Hematopoietic multipotent progenitor cell (in vitro differentiated cells): Measurements from ENCODE around the gene CEP152. TPM values are rescaled to one million over a fixed set of nuclear protein-coding genes. Genes with fewer than 3 reads are reported as not detected.
"Not testable (repeated sequence)": the region's sequence is repeated elsewhere in the genome, so short reads cannot be mapped to it uniquely, and the experiment has no call there.

Experiments
- DNase-seq, 3 donors: peaks; one replicate each; pipeline ENCODE4 v3.0.0-alpha.2; 2011 to 2015; ENCODE audit warnings: low read depth in 2 of 3, low spot score in 2 of 3
- total RNA-seq: library from RNA; depleted of rRNA; stranded (reverse); fragments of >200 nt; gene quantifications from one replicate; pipeline ENCODE4 v1.2.3, GENCODE V29; 2012

CEP152 gene, protein sequence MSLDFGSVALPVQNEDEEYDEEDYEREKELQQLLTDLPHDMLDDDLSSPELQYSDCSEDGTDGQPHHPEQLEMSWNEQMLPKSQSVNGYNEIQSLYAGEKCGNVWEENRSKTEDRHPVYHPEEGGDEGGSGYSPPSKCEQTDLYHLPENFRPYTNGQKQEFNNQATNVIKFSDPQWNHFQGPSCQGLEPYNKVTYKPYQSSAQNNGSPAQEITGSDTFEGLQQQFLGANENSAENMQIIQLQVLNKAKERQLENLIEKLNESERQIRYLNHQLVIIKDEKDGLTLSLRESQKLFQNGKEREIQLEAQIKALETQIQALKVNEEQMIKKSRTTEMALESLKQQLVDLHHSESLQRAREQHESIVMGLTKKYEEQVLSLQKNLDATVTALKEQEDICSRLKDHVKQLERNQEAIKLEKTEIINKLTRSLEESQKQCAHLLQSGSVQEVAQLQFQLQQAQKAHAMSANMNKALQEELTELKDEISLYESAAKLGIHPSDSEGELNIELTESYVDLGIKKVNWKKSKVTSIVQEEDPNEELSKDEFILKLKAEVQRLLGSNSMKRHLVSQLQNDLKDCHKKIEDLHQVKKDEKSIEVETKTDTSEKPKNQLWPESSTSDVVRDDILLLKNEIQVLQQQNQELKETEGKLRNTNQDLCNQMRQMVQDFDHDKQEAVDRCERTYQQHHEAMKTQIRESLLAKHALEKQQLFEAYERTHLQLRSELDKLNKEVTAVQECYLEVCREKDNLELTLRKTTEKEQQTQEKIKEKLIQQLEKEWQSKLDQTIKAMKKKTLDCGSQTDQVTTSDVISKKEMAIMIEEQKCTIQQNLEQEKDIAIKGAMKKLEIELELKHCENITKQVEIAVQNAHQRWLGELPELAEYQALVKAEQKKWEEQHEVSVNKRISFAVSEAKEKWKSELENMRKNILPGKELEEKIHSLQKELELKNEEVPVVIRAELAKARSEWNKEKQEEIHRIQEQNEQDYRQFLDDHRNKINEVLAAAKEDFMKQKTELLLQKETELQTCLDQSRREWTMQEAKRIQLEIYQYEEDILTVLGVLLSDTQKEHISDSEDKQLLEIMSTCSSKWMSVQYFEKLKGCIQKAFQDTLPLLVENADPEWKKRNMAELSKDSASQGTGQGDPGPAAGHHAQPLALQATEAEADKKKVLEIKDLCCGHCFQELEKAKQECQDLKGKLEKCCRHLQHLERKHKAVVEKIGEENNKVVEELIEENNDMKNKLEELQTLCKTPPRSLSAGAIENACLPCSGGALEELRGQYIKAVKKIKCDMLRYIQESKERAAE (N-terminal part only)
- total RNA-seq: 4.8 TPM

DNA sequence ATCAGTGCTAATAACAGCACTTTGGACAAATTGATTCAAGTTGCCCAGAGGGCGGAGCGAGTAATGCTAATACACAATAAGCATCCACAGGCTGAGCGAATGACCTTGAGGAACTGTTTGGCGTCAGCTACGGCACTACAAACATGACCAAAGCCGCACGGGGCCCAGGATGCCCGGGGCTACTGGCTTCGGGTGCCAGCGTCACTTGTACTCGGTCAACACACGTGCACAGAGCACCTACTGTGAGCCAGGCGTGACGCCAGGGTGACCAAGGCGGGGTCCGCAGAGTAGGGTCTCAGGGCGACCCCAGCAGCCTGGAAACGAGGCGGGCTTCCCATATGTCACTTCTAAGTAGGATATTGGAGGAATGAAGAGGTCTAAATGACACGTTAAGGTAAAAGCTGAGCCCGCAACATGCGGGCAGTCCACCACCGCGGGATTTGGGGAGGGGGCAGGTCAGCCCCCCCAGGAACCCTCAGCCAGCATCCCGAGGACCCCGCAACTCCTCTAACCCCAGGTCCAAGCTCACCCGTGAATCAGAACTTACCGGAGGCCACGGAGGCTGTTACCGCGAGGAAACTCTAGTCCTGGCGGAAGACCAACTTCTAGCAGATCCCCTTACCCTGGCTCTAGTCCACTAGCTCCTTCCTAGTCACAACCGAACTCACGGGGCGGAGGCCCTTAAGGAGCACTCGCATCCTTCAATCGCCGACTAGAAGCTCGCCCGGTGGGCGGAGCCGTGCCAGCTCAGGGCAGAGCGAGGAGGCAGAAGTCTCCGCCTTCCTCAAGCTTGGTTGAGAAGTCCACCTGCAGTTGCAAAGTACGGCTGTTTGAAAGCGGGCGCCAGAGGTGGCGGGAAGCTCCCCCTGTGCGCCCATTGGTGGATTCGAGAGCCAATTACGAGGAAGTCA, at the start of gene CEP152:
TSS of gene CEP152 (minus strand) at position 656 of the 911 bp plus-strand sequence. CDS start 5,420 bp downstream, outside the sequence.
- DNase-seq: peak; percentile 88 to 100 (median 99)

DNA sequence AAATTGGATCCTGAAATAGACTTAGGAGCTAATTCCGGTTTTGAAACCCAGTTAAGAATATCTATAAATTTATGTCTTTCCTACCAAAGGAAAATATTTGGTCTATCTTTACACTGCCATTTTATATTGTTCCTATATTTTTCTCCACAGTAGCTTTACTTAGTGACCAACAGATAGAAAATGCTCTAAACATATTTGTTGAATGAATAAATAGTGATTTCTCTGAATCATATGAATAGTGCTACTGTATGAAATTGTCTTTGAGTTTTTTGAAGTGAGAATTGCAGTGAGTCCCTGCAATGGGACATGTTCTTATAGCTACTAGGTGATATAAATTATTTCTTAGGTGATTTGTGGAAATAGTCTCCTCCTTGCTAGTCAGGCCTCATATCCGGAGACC, 48.6 kb upstream of the CEP152 start:
- DNase-seq: no peak

DNA sequence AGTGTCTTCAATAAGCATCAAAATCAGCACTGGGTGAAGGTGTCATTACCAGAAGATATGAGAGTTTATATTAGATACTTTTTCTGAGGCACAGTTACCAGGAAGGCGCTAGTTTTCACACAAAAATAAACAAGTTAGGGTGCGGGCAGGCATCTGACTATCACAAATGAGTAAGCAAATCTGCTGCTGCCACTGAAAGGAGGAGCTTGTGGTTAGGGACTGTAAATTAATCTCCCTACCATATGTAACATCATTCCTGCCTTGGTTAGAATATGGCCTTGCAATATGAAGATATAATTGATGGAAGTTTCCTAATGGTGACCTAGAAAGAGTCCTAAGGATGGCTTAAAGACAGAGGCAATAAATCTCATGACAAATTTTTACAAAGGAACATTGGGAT, 47.5 kb upstream of the CEP152 start:
- DNase-seq: peak in 2 of 3 donors; percentile 58 to 78

DNA sequence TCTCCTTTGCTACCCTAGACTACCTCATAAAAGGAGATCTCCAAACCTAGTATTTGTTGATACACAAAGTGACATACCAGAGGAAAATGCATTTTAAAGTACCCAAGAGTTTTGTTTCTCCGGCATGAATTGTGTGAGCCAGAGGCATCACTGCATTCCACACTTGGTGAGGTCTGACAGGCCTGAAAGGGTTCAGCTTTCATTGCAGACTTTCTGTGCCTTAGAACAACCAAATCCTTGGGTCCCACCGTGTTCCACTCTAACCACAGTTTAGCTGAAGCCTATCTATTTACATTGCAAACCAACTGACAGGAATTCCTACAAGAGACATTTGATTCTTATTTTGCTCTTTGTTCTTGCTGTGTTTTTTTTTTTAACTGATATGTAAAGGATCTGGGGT, 46.1 kb upstream of the CEP152 start:
- no peak for DNase-seq

DNA sequence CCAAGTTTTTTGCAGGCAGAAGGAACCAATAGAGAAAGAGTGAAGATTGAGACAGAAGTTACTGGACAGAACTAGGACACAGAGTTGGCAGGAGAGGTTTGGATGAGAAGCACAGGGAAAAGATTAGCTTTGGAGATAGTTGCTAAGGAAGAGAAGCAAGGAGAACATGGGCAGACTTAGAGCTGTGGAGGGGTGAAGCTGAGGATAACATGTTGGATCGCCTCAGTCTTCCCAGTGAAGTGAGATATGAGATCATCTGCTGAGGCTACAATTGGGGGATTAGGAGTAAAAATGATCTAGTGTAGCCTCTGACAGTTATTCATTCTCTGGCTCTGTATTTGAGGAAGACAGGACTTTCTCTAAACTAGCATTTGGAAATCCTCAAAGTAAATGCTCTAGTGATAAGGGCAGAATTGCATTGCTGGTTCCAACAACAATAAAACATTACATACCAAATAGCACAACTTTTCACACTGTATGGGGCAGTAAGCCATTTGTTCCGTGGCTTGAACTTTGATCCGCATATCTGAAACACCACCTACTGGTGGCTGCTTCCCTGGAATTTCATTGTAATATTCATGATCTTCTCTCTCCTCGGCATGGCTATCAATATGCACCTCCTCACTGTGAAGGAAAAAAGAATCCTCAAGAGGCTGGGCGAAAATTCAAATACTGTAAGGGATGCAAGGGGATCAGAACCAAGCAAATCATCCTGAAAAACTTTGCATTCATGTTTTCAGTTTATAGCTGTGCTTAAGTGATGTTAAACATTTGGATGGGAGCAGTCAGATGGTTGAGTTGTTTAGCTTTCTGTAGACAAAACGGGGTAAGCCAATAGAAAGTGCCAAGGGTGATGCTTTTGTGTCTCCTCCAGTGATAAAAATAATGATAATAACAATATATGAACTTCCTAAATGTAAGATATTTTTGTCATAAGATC, 44.9 kb upstream of the CEP152 start:
- peak in 1 of 3 donors; percentile 16 for DNase-seq

DNA sequence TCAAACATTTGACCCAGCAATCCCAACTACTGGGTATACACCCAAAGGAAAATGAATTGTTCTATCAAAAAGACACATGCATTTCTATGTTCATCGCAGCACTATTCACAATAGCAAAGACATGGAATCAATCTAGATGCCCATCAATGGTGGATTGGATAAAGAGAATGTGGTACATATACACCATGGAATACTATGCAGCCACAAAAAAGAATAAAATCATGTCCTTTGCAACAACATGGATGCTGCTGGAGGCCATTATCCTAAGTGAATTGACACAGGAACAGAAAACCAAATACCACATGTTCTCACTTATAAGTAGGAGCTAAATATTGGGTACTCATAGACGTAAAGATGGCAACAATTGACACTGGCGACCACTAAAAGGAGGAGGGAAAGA, 43.6 kb upstream of the CEP152 start:
- not testable (repeated sequence) for DNase-seq

DNA sequence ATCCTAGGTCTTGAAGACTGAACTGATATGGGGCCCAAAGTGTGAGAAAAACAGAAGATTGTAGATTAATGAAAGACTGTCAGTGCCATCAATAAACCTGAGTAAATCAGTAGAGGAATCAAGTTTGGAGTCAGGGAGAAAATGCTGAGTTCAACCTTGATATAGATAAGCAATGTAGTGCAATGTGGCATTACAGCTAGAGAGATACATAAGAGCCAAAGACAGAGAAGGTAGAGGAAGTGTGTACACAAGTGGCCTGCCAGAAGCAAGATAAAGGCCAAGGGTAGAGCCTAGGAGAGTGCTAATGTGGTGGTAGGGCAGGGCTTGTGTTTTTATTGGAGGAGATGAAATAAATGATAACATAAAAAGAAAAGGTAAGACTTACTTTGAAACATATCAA, 41.1 kb upstream of the CEP152 start:
- DNase-seq: no peak

DNA sequence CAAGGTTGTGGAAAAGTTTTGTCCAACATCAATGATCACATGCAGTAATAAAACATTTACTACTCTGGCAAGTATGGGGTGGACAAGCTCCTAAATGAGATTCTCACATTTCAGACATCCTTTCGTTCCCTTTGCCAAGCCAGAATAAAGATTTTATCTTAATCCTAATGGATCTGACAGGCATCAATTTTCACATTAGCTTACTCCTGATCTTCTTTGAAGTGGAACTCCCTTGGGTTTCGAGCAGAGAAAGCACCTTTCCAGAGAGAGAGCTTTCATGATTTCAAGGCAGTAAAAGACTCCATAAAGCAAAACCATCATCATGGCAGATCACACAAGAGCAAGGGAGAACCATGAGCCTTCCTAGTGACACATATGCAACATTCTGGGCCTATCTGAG, 39.8 kb upstream of the CEP152 start:
- no peak for DNase-seq

DNA sequence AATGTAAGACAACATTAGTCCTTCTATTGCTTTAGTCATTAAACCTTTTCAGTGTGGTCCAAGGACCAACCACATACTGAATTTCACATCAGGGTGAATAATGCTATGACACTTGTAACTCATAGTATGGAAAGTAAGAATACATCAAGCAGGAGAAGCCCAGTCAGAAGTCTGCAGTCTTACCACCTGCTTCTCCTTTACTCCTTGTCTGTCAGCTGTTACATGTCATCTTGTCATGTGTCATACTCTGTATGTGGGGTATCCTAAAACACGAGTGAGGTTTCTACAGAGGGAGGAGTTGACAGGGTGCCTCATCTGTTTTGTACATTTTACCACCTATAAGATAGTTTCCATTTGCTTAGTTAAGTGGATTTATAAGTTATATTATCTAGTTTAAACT, 34.3 kb upstream of the CEP152 start:
- DNase-seq: no peak

DNA sequence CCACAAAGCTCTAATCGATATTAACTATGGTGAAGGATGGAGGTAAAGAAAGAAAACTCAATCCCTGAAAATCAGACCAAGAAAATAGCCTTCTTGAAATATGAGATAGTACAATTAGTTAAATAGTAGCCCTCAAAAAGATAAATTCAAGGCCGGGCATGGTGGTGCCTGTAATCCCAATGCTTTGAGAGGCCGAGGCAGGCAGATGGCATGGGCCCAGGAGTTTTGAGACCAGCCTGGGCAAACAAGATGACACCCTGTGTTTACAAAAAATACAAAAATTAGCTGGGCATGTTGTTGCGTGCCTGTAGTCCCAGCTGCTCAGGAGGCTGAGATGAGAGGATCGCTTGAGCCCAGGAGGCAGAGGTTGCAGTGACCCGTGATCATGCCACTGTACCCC, 31.6 kb upstream of the CEP152 start:
- no peak for DNase-seq

DNA sequence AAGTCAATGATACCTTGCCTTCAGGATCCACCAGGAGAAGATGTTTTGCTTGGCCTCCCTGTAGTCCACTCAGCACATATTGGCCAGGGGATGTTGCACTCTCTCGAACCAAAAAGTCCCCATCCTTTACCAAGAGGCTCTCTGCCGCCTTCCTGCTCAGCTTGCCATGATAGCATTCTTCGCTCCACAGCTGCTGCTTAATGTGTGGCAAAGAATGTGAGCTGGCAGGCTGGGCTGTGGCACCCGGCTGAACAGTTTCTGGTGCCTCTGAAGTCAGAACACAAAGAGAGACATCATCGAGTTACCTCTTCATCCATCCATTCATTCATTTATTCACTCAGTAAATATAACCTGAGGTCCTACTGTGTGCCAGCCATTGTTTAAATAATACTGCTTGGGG, 23.9 kb upstream of the CEP152 start:
- DNase-seq: no peak

DNA sequence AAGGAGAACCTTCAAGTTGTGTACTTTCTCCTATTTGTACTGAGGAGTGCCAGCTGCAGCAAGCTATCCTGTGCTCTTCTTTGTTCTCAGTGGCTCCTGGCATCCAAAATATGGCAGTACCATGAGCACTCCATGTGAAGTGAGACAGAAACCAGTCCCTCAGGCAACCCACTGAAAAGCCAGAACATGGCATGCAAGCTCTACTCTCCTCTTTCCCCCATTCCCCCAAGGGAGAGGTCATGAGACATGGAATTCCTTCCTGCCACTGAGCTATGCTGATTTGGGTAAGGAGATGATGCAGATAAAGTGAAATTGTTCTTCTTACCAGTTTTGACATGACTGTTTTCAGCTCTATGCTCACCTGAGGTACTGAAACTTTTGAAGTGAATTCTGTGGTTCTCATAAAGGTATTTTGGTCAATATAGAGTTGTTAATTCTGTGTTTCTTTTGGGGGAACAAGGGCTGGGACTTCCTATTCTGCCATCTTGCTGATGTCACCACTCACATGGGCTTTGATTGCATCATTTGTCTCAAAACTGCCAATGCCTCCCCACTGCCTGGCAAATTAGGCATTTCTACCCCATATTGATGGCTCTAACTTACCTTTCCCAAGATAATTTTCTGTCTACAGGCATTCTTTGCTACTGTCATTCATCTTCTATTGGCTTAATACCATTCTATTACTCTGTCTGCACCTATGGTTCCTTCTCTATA, 22.8 kb upstream of the CEP152 start:
- no peak for DNase-seq

DNA sequence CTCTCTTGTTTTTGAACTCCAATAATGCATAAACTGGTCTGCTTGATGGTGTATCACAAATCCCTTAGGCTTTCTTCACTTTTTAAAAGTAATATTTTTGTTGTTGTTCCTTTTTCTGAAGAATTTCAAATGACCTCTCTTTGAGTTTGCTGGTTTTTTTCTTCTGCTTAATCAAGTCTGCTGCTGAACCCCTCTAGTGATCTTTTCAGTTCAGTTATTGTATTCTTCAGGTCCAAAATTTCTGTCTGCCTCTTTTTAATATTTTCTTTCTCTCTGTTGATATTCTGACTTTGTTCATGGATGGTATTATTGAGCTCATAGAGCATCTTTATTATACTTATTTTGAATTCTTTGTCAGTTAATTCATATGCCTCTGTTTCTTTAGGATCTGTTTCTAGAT, 21.8 kb upstream of the CEP152 start:
- no peak for DNase-seq

DNA sequence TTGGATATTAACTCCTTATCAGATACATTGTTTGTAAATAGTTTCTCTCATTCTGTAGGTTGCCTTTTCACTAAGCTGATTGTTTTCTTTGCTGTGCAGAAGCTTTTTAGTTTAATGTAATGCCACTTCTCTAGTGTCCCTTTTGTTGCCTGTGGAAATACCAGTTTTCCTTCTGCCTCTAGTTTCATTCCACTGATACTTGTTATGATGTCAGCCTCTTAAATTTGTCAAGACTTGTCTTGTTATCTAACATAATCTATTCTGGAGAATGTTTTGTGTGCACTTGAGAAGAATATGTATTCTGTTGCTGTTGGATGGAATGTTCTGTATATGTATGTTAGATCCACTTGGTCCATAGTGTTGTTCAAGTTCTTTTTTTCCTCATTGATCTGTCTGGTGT, 18.0 kb upstream of the CEP152 start:
- DNase-seq: no peak

DNA sequence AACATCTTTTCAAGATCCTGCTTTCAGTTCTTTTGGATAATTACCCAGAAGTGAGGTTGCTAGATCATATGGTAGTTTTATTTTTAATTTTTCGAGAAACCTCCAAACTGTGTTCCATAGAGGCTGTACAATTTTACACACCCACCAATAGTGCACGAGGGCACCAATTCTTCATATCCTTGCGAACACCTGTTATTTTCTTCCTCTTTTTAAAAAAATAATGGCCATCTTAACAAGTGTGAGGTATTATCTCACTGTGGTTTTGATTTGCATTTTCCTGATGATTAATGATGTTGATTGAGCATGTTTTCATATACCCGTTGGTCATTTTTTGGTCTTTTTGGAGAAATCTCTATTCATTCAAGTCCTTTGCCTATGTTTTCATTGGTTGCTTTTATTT, 17.6 kb upstream of the CEP152 start:
- peak in 2 of 3 donors; percentile 7 to 50 for DNase-seq

DNA sequence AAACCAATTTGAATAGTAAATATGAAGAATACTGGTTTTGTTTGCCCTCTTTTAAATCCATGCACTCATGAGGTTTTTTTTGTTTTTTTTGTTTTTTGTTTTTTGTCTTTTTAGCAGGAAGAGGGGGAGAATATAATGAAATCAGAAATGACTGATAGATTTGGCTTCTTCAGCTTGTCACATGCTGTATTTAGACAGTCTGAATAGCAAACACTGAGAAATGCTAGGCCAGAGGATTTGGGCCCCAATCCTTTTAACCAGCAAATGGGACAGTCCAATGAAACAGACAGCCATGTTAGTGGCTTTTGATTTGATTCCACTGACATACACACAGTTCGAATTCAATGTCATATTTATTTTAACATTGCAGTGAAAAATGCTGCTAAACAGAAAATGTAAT, 14.2 kb upstream of the CEP152 start:
- no peak for DNase-seq

DNA sequence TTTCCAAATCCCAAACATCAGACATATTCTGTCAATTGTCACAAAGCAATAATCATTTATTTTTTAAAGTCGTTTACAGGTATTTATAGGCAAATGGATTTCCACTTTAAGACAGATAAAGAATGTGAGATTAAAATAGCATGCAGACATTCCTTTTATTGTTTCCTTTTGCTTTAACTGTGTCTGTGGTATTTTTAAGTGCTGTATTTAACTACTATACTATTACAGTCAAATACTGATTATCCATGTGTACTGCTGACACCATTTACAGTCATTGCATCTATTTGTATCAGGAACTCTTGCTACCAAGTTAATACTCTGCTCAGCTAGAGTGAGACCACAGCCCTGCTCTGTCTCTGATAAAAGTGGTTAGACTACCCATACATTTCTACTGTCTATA, 12.8 kb upstream of the CEP152 start:
- DNase-seq: no peak

DNA sequence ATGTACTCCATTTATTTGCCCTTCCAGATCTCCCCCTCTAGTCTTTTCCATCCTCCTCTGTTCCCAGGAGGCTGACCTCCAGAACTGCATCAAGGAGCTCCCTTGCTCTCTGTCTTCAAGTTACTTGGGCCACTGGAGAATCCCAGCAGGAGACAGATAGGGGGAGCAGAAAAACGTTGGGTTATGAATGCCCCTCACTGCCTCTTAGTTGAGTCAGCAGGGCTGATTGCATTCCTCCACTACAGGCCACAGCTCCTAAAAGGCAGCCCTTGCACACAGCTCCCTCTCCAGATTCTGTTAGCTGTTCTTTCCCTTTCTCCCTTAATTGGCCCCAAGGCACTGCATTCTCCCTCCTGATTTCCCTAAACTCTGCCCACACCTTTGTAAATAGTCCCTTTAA, 12.4 kb upstream of the CEP152 start:
- no peak for DNase-seq
